Ovary (tissue), 9 donors: ENCODE results near the gene PRMT3. TPM values are rescaled to one million over a fixed set of nuclear protein-coding genes. Genes with fewer than 3 reads are reported as not detected.

Experiments used
- DNase-seq, 5 donors: peaks; one replicate each; pipeline ENCODE4 v3.0.0-alpha.2; 2019 to 2020
- H3K27ac ChIP-seq, 2 donors: fragments of 200-600 bp; one replicate each; pipeline versions ENCODE4 v1.5.1 to v1.8.0; 2019 to 2022
- H3K27me3 ChIP-seq: fragments of 200-600 bp; one replicate; pipeline ENCODE4 v1.8.0; 2022
- H3K36me3 ChIP-seq: fragments of 200-600 bp; sonication (generic); one replicate; pipeline ENCODE4 v1.5.1; 2019
- H3K4me1 ChIP-seq: one replicate; pipeline ENCODE4 v1.8.1; 2013; ENCODE audit warnings: mild to moderate bottlenecking, moderate library complexity; ENCODE audit not compliant: insufficient read depth
- H3K4me3 ChIP-seq: fragments of 200-600 bp; sonication (generic); one replicate; pipeline ENCODE4 v1.5.1; 2017
- H3K9me3 ChIP-seq, 2 donors: fragments of 200-600 bp in 1 of 2; sonication (generic) in 1 of 2; one replicate each; pipeline versions ENCODE4 v1.5.1 to v1.8.1; 2013 to 2019; ENCODE audit warnings: mild to moderate bottlenecking in 1 of 2, moderate library complexity in 1 of 2
- EP300 ChIP-seq: sonication (generic); formaldehyde crosslinking; IDR thresholded peaks from one replicate; pipeline ENCODE4 v1.6.1; 2017; ENCODE audit warnings: antibody characterized with exemption
- POLR2A ChIP-seq: fragments of 450-650 bp; IDR thresholded peaks from one replicate; pipeline ENCODE4 v1.6.1; 2017; ENCODE audit warnings: antibody characterized with exemption, mild to moderate bottlenecking, moderate library complexity
- WGBS, 3 donors: extraction: QIAGEN DNeasy Blood & Tissue Kit in 1 of 3; methylation state at CpG; one replicate each; pipeline versions ENCODE4 v1.1.5 to v1.1.7; 2013 to 2017; 5-methylcytosine and 5-hydroxymethylcytosine counted together
- intact Hi-C, 4 donors: fragments of 100-400 bp; cut with DNase I; formaldehyde crosslinking; loops; one replicate each; pipeline versions ENCODE4 v1.11.0 to v1.15.1; 2022 to 2023
- polyA plus RNA-seq, 2 donors: library from polyadenylated mRNA; stranded (reverse); fragments of 200-250 nt in 1 of 2; fragments of 350-450 nt in 1 of 2; fragmentation: Illumina TruSeq in 1 of 2; extraction: RNeasy Lipid Tissue Mini Kit (QIAGEN cat#74804) in 1 of 2; gene quantifications; one replicate each; pipeline ENCODE4 v1.2.3, GENCODE V29; 2013 to 2014
- total RNA-seq, 7 donors: library from RNA; depleted of rRNA in 2 of 7; stranded (reverse); fragments of >200 nt in 2 of 7; fragmentation: NEBNext Ultra II Directional in 3 of 7; extraction: Animal tissue kit (Norgen Biotek cat#: 25700) in 3 of 7; gene quantifications; one replicate each; pipeline versions ENCODE4 v1.1.0 to v1.2.4, GENCODE V29; 2016 to 2023
- TF ChIP-seq, protein P1 (sequence below), 3 donors: fragments of 450-650 bp in 2 of 3; fragments of 200-600 bp in 1 of 3; IDR thresholded peaks; one replicate each; pipeline versions ENCODE4 v1.5.1 to v1.8.0; 2016 to 2022; ENCODE audit warnings: antibody characterized with exemption in 3 of 3, mild to moderate bottlenecking in 1 of 3
- donor health status: DM: no; HTN: no; CAD: no; lungs with moderate emphysema.
- donor health status: DM: no; HTN: no; CAD: no.
- donor health status: Bipolar disorder and iron deficiency.
- donor health status: DM: yes; HTN: yes; CAD: no.
- donor health status: DM: no; HTN: no; CAD: no.
- donor health status: DM: yes; HTN: yes; CAD: no.

The PRMT3 gene
- total and polyA plus RNA-seq, 9 donors, result 8.5 to 21.2 (median 14.8) TPM

DNA sequence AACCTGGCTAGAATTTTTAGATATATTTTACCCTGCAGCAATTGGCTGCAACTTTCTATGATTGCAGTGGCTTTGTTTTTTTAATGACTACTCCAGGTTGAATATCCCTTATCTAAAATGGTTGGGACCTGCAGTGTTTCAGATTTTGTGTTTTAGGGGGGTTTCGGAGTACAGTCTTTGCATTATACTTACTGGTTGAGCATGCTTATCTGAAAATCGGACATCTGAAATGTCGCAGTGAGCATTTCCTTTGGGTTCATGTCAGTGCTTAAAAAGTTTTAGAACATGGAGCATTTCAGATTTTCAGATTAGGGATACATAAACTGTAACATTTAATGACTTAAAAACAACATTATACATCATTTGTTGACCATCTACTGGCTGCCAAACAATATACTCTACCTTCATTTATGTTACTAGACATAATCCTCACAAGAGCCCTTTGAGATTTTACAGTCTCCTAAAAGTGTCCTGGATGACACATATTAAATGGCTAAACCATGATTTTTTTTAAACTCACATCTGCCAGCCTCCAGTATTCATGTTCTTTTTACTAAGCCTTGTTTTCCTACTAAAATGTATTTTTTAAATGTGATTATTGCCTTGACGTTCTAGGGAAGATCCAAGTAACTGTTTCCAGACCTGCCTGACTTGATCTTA, 66.3 kb downstream of the PRMT3 start:
- Histone ChIP-seq H3K9me3 (no peaks in the 10 kb centered on the region), H3K4me1 (no peaks in the 10 kb centered on the region), H3K36me3 (no peaks in the 10 kb centered on the region), H3K4me3 (no peak overlapping the region), H3K27ac (no peak overlapping the region), H3K27me3 (no peaks in the 10 kb centered on the region)
- intact Hi-C loops, result no loop called here
- DNase-seq, result no peak
- TF ChIP-seq POLR2A, result no peak
- TF ChIP-seq, protein P1, sequence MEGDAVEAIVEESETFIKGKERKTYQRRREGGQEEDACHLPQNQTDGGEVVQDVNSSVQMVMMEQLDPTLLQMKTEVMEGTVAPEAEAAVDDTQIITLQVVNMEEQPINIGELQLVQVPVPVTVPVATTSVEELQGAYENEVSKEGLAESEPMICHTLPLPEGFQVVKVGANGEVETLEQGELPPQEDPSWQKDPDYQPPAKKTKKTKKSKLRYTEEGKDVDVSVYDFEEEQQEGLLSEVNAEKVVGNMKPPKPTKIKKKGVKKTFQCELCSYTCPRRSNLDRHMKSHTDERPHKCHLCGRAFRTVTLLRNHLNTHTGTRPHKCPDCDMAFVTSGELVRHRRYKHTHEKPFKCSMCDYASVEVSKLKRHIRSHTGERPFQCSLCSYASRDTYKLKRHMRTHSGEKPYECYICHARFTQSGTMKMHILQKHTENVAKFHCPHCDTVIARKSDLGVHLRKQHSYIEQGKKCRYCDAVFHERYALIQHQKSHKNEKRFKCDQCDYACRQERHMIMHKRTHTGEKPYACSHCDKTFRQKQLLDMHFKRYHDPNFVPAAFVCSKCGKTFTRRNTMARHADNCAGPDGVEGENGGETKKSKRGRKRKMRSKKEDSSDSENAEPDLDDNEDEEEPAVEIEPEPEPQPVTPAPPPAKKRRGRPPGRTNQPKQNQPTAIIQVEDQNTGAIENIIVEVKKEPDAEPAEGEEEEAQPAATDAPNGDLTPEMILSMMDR (IDR thresholded peaks at IDR 0.05), result no peak
- no peak for TF ChIP-seq EP300
- WGBS, 3 donors, result 91 to 93% (median 93%) methylated on average over 4 of the region's 4 CpGs

DNA sequence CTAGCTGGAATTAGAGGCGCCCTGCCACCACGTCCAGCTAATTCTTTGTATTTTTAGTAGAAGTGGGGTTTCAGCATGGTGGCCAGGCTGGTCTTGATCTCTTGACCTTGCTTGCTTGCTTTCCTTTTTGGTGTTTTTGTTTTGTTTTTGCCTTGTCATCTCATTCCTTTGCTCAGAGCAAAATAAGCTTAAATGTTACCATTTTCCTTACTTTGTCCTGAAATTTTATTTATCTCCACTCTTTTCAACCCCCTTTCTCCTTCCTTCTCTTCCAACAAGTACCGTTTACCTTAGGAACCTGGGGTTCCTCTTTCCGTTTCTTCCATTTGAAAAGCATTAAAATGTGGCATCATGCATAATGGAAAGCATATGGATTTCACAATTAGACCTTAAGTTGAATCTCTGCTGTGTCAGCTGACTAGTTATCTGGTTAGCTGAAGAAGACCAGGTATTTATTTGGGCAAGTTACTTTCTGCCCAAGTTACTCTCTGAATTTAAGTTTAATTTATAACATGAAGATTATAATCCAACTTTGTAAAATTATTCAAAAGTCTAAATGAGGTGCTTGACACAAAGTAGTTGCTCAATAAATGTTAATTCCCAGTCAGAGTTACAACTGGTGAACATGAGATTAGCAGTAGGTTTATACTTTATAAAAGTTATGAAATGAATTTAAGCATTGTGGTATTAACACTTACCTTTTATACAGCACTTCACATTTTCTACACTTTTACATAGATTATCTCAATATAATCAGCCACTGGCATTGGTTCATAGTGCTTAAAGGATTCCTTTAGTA, 69.7 kb downstream of the PRMT3 start:
- no peak for TF ChIP-seq POLR2A
- TF ChIP-seq, protein P1 (IDR thresholded peaks at IDR 0.05), result no peak
- TF ChIP-seq EP300, result no peak
- no peak overlapping the region for H3K4me3 ChIP-seq
- intact Hi-C loops, result no loop called here
- no peak overlapping the region for H3K27ac ChIP-seq
- 86 to 89% (median 87%) methylated on average over 4 of the region's 4 CpGs for WGBS, 3 donors
- no peaks in the 10 kb centered on the region for H3K9me3 ChIP-seq
- no peak for DNase-seq
- H3K27me3 ChIP-seq, result no peaks in the 10 kb centered on the region
- H3K36me3 ChIP-seq, result no peaks in the 10 kb centered on the region
- peaks cover 1% of the 10 kb centered on the region for H3K4me1 ChIP-seq

DNA sequence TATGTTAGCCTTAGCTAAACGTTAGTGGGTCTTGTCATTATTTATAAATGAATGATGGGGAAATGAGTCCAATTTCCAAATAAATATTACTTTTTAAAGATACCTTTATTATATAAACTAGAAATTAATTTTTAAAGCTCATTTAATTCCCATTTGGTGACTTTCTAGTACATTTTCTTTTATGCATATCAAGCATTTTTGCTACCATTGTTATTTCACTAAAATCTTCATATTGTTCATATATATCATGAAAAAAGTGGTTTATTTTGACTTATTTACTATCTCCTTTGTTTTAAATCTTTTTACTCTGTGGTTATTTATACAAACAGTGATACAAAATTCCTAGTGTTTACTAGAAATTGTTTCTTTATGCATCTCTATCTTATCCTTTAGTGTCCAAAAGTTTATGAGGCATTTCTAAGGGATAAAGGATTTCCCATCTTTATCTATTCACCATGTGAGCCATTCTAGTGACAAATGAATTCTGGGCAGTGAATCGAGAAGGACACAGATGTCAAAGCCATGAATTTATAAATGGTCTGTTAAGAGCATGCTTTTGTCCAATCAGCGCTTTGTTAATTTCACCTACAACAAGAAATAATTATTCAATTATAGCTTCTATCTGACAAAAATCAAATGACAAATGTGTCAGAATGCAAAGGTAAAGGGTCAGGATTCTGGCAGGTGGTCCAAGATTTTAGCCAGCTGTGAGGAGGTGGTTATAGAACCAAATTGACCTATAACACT, 70.6 kb downstream of the PRMT3 start:
- no peak for TF ChIP-seq EP300
- TF ChIP-seq, protein P1 (IDR thresholded peaks at IDR 0.05), result no peak
- TF ChIP-seq POLR2A, result no peak
- no peaks in the 10 kb centered on the region for H3K27me3 ChIP-seq
- peaks cover 1% of the 10 kb centered on the region for H3K4me1 ChIP-seq
- DNase-seq, result no peak
- intact Hi-C loops, result no loop called here
- no peak overlapping the region for H3K27ac ChIP-seq
- 56 to 71% (median 67%) methylated on average over 3 of the region's 3 CpGs for WGBS, 3 donors
- no peaks in the 10 kb centered on the region for H3K9me3 ChIP-seq
- no peak overlapping the region for H3K4me3 ChIP-seq
- H3K36me3 ChIP-seq, result no peaks in the 10 kb centered on the region

DNA sequence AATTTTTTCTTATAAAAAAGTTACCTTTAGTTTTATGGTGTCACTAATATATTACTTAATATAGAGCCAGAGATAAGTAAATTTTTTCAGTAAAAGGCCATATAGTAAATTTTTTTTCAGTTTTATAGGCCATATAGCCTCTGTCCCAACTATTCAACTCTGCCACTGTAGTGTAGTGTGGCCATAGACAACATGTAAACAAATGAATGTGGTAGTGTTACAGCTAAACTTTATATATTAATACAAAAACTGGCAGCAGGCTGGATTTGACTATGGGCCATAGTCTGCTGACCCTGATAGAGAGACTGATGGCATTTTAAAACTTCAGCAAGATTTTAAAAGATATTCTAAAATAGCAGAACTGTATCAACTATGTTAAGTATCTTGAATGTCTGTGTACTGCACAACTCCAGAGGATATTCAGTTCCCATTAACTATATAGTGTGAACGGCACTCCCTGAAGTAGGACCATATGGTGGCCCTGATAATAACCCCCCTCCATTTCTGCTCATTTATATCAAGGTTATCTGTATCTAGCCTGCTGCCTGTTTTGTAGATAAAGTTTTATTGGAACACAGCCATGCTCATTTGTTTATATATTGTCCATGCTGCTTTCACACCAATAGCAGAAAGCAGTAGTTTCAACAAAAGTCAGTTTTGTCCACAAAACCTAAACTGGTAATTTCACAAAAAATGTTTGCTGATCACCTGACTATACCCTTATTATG, 71.6 kb downstream of the PRMT3 start:
- Histone ChIP-seq H3K4me3 (no peak overlapping the region), H3K9me3 (no peaks in the 10 kb centered on the region), H3K27ac (no peak overlapping the region), H3K27me3 (no peaks in the 10 kb centered on the region), H3K36me3 (no peaks in the 10 kb centered on the region), H3K4me1 (peaks cover 1% of the 10 kb centered on the region)
- TF ChIP-seq, protein P1 (IDR thresholded peaks at IDR 0.05), result no peak
- TF ChIP-seq EP300 (no peak), POLR2A (no peak)
- intact Hi-C loops, result no loop called here
- DNase-seq, result no peak
- WGBS, 3 donors, result 76 to 78% (median 77%) methylated on average over 1 of the region's 1 CpG
